ENCODE data around the gene LMX1B. TPM values are rescaled to one million over a fixed set of nuclear protein-coding genes. Genes with fewer than 3 reads are reported as not detected.

The LMX1B gene
- total and polyA plus RNA-seq, 2 donors (not counting 3 experiments of a cell fraction or from before 2014, with no cell fraction given), result not detected

GRCh38 chr9:126689027-126689825, 75.5 kb downstream of the LMX1B start:
- Histone ChIP-seq H3K9ac (replicated peaks; ENCODE audit: extremely low read depth, insufficient read depth, low read length) (no peak overlapping the region), H3K79me2 (ENCODE audit: control insufficient read depth, insufficient read depth, low read length) (no peaks in the 10 kb centered on the region), H3K27me3 (ENCODE audit: control insufficient read depth in 2 of 2, insufficient read depth in 2 of 2, low read length in 2 of 2) (peaks cover 13 to 18% of the 10 kb centered on the region in 2 experiments), H3K27ac (ENCODE audit: insufficient read depth, low read depth, low read length) (no peak overlapping the region), H3K9me3 (replicated peaks; ENCODE audit: control insufficient read depth, insufficient read depth, low read length) (no peaks in the 10 kb centered on the region), H3K4me3 (replicated peaks in 1 of 3; ENCODE audit: insufficient read depth in 1 of 3, low read depth in 1 of 3, low read length in 3 of 3) (no peak overlapping the region), H3K4me1 (ENCODE audit: control insufficient read depth, extremely low read depth, insufficient read depth, low read length) (no peaks in the 10 kb centered on the region), H4K20me1 (replicated peaks; ENCODE audit: control insufficient read depth, extremely low read depth, insufficient read depth, low read length) (no peaks in the 10 kb centered on the region), H3K4me2 (ENCODE audit: insufficient read depth, low read length) (no peak overlapping the region), H3K9me1 (replicated peaks; ENCODE audit: control insufficient read depth, extremely low read depth, insufficient read depth, low read length) (no peaks in the 10 kb centered on the region), H2AFZ (ENCODE audit: low read depth, low read length) (no peak overlapping the region), H3K36me3 (ENCODE audit: control insufficient read depth in 2 of 2, extremely low read depth in 1 of 2, insufficient read depth in 2 of 2, low read length in 2 of 2) (no peaks in the 10 kb centered on the region)
- DNase-seq (ENCODE audit: low read depth, low spot score), result no peak
- no peak for TF ChIP-seq MYC (IDR thresholded peaks at IDR 0.05; ENCODE audit: low read depth, low read length)
- TF ChIP-seq POLR2AphosphoS5 (IDR thresholded peaks at IDR 0.05; ENCODE audit: insufficient read depth, low read depth, low read length), result no peak
- no peak for TF ChIP-seq EZH2 (IDR thresholded peaks at IDR 0.05; ENCODE audit: borderline replicate concordance, low read depth, low read length, severe bottlenecking)
- no peak for TF ChIP-seq FOS (IDR thresholded peaks at IDR 0.05; ENCODE audit: borderline replicate concordance, insufficient read depth, low read length)
- no peak for TF ChIP-seq POLR2A (IDR thresholded peaks at IDR 0.05; ENCODE audit: low read depth, low read length)
- no peak for TF ChIP-seq CTCF (IDR thresholded peaks at IDR 0.05; ENCODE audit: extremely low read depth in 1 of 2, insufficient read depth in 1 of 2, low read depth in 1 of 2, low read length in 2 of 2)
- no peak for TF ChIP-seq GATA2 (IDR thresholded peaks at IDR 0.05; ENCODE audit: insufficient read depth, insufficient read length, low read depth, low read length)
- no peak for TF ChIP-seq MAX (IDR thresholded peaks at IDR 0.05; ENCODE audit: insufficient read depth, insufficient read length)
- no peak for TF ChIP-seq JUN (IDR thresholded peaks at IDR 0.05; ENCODE audit: borderline replicate concordance, insufficient read depth, insufficient read length, low read depth)
- intact Hi-C loops (cut with micrococcal nuclease), result no loop called here
- POLR2A ChIA-PET, result no interaction called here
- FAIRE-seq, result no peak
- BruUV-seq (replicated peaks), result no TSS peak
- dilution Hi-C loops (cut with MboI; ENCODE audit: extremely low pct_ligation_motif_present, low sequenced_read_pairs), result no loop called here
- CTCF ChIA-PET, result interaction anchor here (1.3 to 4.2 kb wide), 17 partner anchors 10 to 189 kb away, joined by 3 to 68 read pairs (median 10); partner anchors contain the start of gene LMX1B

All from endothelial cell of umbilical vein (primary cell).